GM19351 (cell line): Measurements from ENCODE around the gene MCTP2.

ENCODE experiments used
- ATAC-seq: cut with Tn5 transposase; IDR thresholded peaks from one replicate; pipeline ENCODE4 v1.9.1; 2021; ENCODE audit warnings: mild to moderate bottlenecking, moderate library complexity; ENCODE audit not compliant: unreplicated experiment

MCTP2 gene

GRCh38 chr15:94295275-94295674, 63.9 kb downstream of the MCTP2 start:
- ATAC-seq, result no peak

DNA sequence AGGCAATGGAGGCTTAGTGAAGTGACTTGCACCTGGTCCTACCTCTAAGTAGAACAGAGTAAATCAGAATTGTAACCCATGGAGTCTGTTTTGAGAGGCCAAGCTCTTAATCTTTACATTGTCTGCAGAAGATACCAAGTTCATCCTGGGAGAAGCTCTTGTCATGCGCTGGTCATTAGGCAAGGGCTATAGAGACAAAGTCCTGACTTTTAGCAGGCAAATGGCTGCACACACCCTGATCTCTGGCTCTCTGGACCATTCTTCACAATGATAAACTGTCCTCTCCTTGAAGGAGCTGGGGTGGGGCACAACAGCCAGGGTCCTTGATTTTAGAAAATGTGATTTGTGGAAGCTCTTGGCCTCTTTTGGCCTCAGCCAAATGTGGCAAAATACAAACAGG, 65.4 kb downstream of the MCTP2 start:
- ATAC-seq, result no peak

GRCh38 chr15:94297558-94297957, 66.2 kb downstream of the MCTP2 start:
- peak; percentile 41 for ATAC-seq

- no peak for ATAC-seq
Measured at GRCh38 chr15:94298364-94298763, 67.0 kb downstream of the MCTP2 start.

- ATAC-seq, result no peak
Measured at GRCh38 chr15:94300612-94301011, 69.3 kb downstream of the MCTP2 start.

DNA sequence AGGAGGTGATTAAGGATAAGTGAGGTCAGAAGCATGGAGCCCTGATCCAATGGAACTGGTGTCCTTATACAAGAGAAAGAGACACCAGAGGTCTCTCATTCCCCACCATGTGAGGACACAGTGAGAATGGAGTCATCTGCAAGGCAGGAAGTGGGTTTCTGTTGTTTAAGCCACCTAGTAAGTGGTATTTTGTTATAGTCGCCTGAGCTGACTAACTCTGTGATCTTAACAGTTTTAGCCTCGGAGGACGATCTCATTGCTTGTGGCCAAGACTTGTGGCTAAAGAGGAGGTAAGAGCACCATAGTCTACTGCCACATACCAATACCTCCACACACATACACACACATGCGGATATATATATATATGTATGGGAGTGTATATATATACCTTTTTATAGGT, 73.8 kb downstream of the MCTP2 start:
- ATAC-seq, result peak; percentile 50

GRCh38 chr15:94306700-94307650, 75.6 kb downstream of the MCTP2 start:
- ATAC-seq, result peak; percentile 87

DNA sequence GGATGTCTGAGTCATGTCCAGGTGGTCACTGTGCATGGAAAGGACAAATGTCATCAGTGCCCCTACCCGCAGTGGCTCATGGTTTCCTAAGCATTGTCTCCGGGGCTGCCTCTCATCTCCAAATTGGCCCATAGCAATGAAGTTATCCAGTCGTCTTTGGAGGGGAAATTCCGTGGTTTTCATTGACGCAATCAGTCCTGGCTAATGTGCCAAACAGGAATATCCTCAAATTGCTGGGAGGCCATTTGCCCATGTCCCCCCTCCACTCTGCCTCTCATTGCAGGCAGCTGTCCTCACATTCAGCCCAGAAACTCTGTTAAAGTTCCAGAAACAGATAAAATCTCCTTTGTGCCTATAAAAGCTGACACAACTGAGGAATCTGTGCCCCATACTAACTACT, 81.6 kb downstream of the MCTP2 start:
- no peak for ATAC-seq

- ATAC-seq, result no peak
Measured at GRCh38 chr15:94314639-94315038, 83.3 kb downstream of the MCTP2 start.

DNA sequence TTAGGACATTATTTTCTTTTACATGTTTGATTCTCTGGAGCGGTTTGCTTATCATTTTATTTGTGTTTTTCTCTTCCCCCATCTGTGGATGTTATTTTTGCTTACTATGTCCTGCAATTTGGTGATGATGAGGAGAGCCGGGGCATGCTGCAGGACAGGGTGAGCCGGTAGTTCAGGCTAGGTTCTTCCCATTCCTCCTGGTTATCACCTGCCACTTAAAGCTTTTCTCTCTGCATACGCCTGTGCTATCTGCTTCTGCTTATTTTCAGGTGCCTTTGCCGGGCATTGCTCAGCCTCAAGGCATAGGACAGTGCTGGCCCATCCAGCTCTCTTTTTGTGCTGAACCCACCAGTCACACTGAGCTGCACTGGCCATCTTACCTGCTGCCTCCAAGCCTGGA, 85.8 kb downstream of the MCTP2 start:
- ATAC-seq, result no peak

- no peak for ATAC-seq
Measured at GRCh38 chr15:94322141-94322540, 90.8 kb downstream of the MCTP2 start.

GRCh38 chr15:94323076-94323475, 91.7 kb downstream of the MCTP2 start:
- ATAC-seq, result no peak

DNA sequence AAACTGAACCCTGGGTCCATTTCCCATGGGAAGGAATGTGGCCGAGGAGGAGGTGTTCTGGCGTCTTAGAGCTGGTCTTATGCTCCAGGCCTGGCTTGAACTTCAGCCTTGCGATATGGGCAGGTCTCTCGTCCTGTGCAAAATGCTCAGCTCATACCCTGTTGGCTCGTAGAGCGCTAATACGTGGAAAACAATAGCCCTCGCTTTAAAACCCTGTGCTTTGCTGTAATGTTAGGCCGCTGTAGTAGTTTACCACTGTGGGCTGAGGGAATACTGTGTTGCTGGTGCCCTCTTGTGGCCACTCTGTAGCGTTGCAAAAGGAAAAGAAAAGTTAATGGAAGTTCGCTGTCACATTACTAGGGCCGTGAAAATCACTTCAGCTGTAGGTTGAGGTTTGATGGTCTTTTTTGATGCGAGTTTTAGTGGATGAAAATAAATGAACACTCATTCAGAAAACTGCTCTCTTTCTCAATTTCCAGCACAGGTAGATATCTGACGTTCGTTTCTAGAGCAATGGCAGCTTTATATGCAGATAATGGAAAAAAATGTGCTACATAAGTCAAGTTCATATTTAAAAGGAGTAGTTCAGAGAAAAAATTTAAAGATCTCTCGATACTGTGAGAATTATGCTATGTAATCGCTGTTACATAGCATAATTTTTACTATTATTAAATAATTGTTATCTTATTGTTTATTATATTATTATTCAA, 92.9 kb downstream of the MCTP2 start:
- ATAC-seq, result peak; percentile 88

DNA sequence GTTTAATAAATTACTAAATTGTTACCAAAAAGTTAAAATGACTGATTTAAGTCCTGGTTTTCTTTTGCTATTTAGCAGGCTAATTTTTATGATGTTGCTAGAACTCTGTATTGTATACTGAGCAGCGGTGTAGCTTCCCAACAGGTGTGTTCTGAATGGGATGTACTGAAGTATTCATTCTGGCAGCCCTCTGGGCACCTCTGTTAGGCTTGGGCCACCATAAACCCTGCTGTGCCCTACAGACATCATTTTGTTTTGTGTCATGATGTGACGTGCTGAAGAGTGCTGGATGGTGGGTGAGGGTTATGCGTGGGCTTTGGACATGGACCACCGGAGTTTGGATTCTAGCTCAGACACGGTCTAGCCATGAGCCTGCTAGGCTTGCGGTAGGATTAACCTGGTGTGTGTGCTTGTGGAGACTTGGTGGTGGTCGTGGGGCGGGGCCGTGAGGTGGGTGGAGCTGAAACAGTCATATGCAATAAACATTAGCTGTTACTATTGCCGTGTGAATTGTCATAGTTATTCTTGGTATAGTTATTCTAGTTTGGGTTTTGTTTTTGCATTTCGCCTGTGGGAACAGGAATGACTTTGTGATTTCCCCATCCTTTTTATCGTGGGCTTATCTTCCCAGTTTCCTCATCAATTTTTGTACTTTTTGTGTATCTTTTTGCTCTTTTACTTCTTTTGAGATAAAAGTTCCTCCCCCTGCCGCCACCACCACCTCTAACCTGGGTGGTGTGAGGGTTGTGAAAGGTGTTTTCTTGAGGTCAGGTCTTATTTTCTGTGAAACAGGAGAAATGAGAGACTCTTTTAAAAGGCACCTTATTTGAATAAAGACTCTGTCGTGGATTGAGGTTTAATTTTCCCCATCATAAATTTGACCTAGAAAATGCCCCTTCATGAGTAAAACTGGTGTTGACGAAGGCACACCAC, 93.7 kb downstream of the MCTP2 start:
- no peak for ATAC-seq

DNA sequence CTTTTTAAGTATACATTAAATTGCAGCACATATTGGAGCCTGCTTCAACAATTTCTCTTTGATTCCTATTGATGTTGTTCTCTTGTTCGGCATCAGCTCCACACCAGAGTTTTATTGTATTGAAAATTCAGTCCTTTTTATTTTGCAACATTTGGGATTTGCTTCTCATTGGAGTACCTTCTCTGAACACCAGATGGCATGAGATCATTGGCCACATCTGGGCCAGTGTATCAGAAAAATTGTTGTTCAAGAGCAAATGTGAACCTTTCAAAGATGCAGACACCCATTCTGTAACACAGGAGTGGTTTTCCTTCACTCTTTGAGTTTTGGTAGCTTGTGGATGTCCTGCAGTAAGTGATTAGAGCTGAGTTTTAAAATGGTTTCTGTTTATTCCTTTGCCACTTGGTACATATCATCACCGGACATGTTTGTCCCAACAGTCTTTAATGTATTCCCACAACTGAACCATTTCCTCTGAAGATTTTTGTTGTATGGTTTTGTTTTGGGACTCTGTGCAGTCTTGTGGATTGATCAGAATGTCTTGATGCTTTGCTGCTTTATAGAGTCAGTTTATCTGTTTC, 96.1 kb downstream of the MCTP2 start:
- peak; percentile 51 for ATAC-seq

- no peak for ATAC-seq
Measured at GRCh38 chr15:94331731-94332130, 100.4 kb downstream of the MCTP2 start.

DNA sequence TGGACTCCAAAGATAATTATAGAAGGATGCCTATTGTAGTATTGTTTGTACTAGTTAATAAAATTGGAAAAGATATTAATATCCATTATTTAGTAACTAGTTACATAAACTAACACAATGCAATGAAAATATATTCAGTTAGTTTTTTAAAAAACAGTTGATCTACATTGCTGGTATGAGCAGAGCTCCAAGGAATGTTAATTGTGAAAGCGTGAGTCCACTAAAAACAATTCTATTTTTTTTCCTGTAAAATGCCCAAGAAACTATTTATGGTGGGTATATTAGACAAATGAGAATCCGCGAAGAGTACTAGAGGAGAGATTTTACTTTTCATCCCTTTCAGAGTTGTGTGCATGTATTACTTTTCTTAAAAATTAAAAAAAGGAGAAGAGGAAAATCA, 104.3 kb downstream of the MCTP2 start:
- ATAC-seq, result no peak

DNA sequence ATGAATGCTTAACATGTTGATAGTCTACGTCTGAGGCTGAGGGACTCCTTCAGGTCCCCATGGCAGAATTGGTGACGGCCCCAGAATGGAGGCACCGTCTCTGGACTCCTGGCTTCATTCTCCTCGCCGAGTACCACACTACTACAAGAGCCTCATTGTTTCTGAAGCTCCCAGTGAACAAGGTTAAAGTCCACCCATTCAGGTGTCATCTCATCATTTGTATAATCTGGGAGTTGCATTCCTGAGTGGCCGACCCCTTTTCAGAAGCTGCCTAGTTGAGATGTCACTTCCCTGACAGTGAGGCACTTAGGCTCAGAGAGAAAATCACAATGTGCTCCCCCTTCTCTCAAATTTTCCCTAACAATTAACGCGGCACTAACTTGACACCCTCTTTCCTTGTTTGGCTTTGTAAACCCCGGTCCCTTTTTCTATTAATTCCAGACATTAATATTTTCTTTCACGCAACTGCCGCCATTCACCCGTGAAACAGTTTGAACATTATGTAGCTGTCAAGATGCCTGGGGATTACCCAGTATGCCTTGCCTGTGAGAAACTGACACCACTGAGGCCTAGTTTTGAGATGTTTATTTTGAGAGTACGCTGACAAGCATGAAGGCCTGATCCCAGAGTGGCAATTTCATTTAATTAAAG, 105.6 kb downstream of the MCTP2 start:
- ATAC-seq, result no peak

GRCh38 chr15:94338243-94338846, 107.0 kb downstream of the MCTP2 start:
- no peak for ATAC-seq

DNA sequence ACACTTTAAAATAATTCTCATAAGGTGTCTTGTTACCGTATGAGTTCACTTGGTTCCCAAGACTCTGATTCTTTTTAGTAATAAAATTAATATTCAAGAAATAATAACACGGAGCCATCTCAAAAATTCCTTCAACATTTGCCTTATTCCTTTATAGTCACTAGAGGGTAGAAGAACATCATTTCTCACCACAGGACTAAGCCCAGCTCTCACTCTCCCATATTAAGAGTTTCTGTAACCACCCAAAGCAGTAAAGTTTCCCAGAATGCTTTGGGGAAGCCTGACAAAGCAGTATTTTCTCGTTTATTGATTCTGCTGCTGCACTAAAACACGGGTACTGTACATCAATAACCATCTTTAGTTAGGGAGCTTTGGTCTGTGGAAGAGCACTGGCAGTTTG, 114.9 kb downstream of the MCTP2 start:
- ATAC-seq, result no peak
